ENCODE measurements around the gene LTB4R2. TPM values are rescaled to one million over a fixed set of nuclear protein-coding genes. Genes with fewer than 3 reads are reported as not detected.

Gene LTB4R2
- total RNA-seq, 4 donors from 2014 or later = 2.0 to 11.9 (median 6.4) TPM

DNA sequence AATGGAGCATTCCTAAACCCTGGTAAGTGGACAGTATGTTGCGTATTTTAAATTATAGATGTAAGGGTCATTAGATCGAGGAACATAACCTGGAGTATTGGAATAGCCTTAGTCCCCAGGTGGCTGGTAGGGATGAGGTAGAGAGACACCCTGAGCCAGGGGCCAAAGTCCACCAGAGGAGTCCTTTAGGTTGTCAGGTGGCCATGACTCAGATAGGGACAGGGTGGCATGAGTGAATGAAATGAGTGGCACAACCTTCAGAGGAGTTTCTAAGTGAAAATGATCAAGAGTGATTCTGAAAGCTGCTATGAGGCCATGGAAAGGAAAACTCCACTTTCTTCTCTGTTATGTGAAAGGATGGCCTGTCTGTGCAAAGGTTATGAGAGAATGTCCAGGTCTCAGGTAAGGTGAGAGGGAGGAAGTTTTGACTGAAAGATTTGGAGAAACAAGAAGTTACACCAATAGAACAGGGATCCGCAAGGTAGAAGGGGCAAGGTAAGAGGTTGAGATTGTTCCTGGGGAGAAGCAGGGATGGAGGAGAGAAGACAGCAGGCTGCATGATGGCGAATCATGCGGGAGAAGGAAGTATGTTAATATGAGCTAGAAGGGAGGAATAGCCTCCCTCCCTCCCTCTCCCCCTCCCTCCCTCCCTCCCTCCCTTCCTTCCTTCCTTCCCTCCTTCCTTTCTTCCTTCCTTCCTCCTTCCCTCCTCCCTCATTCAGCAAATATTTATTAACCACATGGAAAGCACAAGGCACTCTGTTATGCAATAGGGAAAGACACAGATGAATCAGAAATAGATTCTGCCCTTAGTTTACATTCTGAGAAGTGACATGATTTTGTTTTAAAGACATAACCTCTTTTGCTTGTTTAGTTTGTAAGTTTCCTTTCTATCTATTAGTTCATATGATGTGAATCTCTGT, 43.9 kb downstream of the LTB4R2 start:
- TF ChIP-seq CTCF (IDR thresholded peaks at IDR 0.05; ENCODE audit: low read depth) = no peak

DNA sequence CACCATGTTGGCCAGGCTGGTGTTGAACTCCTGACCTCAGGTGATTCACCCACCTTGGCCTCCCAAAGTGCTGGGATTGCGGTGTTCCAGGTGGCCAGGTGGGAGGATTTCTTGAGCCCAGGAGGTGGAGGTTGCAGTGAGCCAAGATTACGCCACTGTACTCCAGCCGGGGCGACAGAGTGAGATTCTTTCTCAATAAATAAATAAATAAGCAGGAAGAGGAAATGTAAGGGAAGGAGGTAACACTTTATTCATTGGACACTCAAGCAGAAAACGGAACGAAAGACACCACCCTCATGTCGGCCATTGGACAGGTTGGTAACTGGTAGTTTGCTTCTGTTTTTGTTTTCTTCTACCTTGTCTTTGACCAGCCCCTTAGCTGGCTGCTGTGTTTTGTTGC, 45.1 kb downstream of the LTB4R2 start:
- TF ChIP-seq CTCF (IDR thresholded peaks at IDR 0.05; ENCODE audit: low read depth) = no peak

DNA sequence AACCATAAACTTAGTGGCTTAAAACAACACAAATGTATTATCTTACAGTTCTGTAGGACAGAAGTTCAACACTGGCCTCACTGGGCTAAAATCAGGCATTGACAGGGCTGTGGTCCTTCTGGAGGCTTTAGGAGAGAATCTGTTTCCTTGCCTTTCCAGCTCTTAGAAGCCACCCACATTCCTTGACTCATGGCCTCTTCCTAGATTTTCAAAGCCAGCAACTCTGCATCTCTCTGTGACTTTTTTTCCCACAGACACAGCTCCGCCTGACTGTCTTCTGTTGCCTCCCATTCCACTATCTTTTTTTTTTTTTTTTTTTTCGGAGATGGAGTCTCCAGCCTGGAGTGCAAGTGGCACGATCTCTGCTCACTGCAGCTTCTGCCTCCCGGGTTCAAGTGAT, 46.3 kb downstream of the LTB4R2 start:
- no peak for TF ChIP-seq CTCF (IDR thresholded peaks at IDR 0.05; ENCODE audit: low read depth)

- no peak for TF ChIP-seq CTCF (IDR thresholded peaks at IDR 0.05; ENCODE audit: low read depth)
Measured at GRCh38 chr14:24360281-24360680, 50.3 kb downstream of the LTB4R2 start.

GRCh38 chr14:24361326-24361725, 51.4 kb downstream of the LTB4R2 start:
- no peak for TF ChIP-seq CTCF (IDR thresholded peaks at IDR 0.05; ENCODE audit: low read depth)

Small RNA genes lying within 50 kb of the gene (small RNA-seq; reads per million reads assigned to genes)
- gene RF00026 = not detected

Other genes starting within 250 kb of the LTB4R2 start
- not detected for gene CPNE6, start 238.6 kb upstream of the LTB4R2 start, total RNA-seq
- gene PCK2, start 215.8 kb upstream of the LTB4R2 start, total RNA-seq = 100 to 1,000 TPM in 1 of 4 donors, 10 to 100 TPM in 3; 24.0 to 125 (median 53.1) TPM
- gene DCAF11, start 195.4 kb upstream of the LTB4R2 start, total RNA-seq = 10 to 100 TPM; 39.6 to 83.5 (median 53.2) TPM
- gene NRL, start 195.2 kb upstream of the LTB4R2 start, total RNA-seq = 1 to 10 TPM in 3 of 4 donors, not detected in 1; 1.0 to 3.0 (median 1.1) TPM
- under 1 TPM in 1 of 4 donors, not detected in 3; 0.68 TPM for gene FITM1, start 179.5 kb upstream of the LTB4R2 start, total RNA-seq
- 100 to 1,000 TPM in 2 of 4 donors, 10 to 100 TPM in 2; 89.6 to 110 (median 99.7) TPM for gene PSME1, start 173.9 kb upstream of the LTB4R2 start, total RNA-seq
- 10 to 100 TPM in 2 of 4 donors, 1 to 10 TPM in 2; 6.7 to 16.3 (median 11.6) TPM for gene EMC9, start 168.5 kb upstream of the LTB4R2 start, total RNA-seq
- 10 to 100 TPM; 34.5 to 42.8 (median 39.5) TPM for gene PSME2, start 163.5 kb upstream of the LTB4R2 start, total RNA-seq
- 10 to 100 TPM; 21.7 to 54.8 (median 27.4) TPM for gene RNF31, start 162.6 kb upstream of the LTB4R2 start, total RNA-seq
- gene IRF9, start 148.9 kb upstream of the LTB4R2 start, total RNA-seq = 10 to 100 TPM; 31.6 to 83.1 (median 55.9) TPM
- 10 to 100 TPM in 1 of 4 donors, 1 to 10 TPM in 3; 3.1 to 27.7 (median 5.5) TPM for gene REC8, start 138.1 kb upstream of the LTB4R2 start, total RNA-seq
- 10 to 100 TPM; 12.1 to 60.0 (median 17.3) TPM for gene IPO4, start 121.3 kb upstream of the LTB4R2 start, total RNA-seq
- gene TM9SF1, start 114.7 kb upstream of the LTB4R2 start, total RNA-seq = 10 to 100 TPM; 36.7 to 46.6 (median 41.5) TPM
- not detected for gene TSSK4, start 104.4 kb upstream of the LTB4R2 start, total RNA-seq
- gene CHMP4A, start 96.7 kb upstream of the LTB4R2 start, total RNA-seq = 100 to 1,000 TPM in 2 of 4 donors, 10 to 100 TPM in 2; 54.1 to 114 (median 82.3) TPM
- 10 to 100 TPM; 14.3 to 30.3 (median 24.1) TPM for gene MDP1, start 94.1 kb upstream of the LTB4R2 start, total RNA-seq
- 100 to 1,000 TPM; 106 to 156 (median 122) TPM for gene NEDD8, start 77.8 kb upstream of the LTB4R2 start, total RNA-seq
- 10 to 100 TPM; 31.3 to 75.5 (median 54.3) TPM for gene GMPR2, start 77.2 kb upstream of the LTB4R2 start, total RNA-seq
- 10 to 100 TPM; 46.1 to 68.0 (median 58.3) TPM for gene TINF2, start 67.5 kb upstream of the LTB4R2 start, total RNA-seq
- 1 to 10 TPM in 1 of 4 donors, under 1 TPM in 2, not detected in 1; 0.49 to 1.3 (median 0.85) TPM for gene TGM1, start 47.0 kb upstream of the LTB4R2 start, total RNA-seq
- gene RABGGTA, start 38.5 kb upstream of the LTB4R2 start, total RNA-seq = 10 to 100 TPM; 11.9 to 34.9 (median 22.6) TPM
- 10 to 100 TPM; 22.7 to 33.0 (median 28.6) TPM for gene DHRS1, start 10.4 kb upstream of the LTB4R2 start, total RNA-seq
- gene NOP9, start 10.3 kb upstream of the LTB4R2 start, total RNA-seq = 10 to 100 TPM; 14.3 to 19.4 (median 15.1) TPM
- gene CIDEB, start 2.2 kb upstream of the LTB4R2 start, total RNA-seq = 10 to 100 TPM in 2 of 4 donors, 1 to 10 TPM in 2; 5.2 to 14.3 (median 10.3) TPM
- gene LTB4R, start 1.4 kb downstream of the LTB4R2 start, total RNA-seq = 10 to 100 TPM in 1 of 4 donors, 1 to 10 TPM in 3; 4.2 to 10.9 (median 7.5) TPM
- 100 to 1,000 TPM in 1 of 4 donors, 10 to 100 TPM in 3; 16.5 to 103 (median 28.8) TPM for gene ADCY4, start 24.9 kb downstream of the LTB4R2 start, total RNA-seq
- gene RIPK3, start 29.9 kb downstream of the LTB4R2 start, total RNA-seq = 10 to 100 TPM; 10.3 to 14.3 (median 12.3) TPM
- 10 to 100 TPM; 20.9 to 33.5 (median 26.1) TPM for gene NFATC4, start 58.0 kb downstream of the LTB4R2 start, total RNA-seq
- gene NYNRIN, start 88.9 kb downstream of the LTB4R2 start, total RNA-seq = 10 to 100 TPM in 1 of 4 donors, 1 to 10 TPM in 3; 4.7 to 14.5 (median 7.8) TPM
- gene CBLN3, start 119.5 kb downstream of the LTB4R2 start, total RNA-seq = 1 to 10 TPM; 2.7 to 6.4 (median 4.0) TPM
- 10 to 100 TPM; 29.5 to 81.8 (median 57.2) TPM for gene KHNYN, start 119.8 kb downstream of the LTB4R2 start, total RNA-seq
- gene SDR39U1, start 132.6 kb downstream of the LTB4R2 start, total RNA-seq = 10 to 100 TPM; 24.5 to 39.7 (median 27.6) TPM
- gene CMA1, start 198.1 kb downstream of the LTB4R2 start, total RNA-seq = 1 to 10 TPM in 2 of 4 donors, under 1 TPM in 1, not detected in 1; 0.98 to 2.2 (median 1.9) TPM